Measurements from ENCODE around the gene TAF11L8.

- TF ChIP-seq, protein P1, sequence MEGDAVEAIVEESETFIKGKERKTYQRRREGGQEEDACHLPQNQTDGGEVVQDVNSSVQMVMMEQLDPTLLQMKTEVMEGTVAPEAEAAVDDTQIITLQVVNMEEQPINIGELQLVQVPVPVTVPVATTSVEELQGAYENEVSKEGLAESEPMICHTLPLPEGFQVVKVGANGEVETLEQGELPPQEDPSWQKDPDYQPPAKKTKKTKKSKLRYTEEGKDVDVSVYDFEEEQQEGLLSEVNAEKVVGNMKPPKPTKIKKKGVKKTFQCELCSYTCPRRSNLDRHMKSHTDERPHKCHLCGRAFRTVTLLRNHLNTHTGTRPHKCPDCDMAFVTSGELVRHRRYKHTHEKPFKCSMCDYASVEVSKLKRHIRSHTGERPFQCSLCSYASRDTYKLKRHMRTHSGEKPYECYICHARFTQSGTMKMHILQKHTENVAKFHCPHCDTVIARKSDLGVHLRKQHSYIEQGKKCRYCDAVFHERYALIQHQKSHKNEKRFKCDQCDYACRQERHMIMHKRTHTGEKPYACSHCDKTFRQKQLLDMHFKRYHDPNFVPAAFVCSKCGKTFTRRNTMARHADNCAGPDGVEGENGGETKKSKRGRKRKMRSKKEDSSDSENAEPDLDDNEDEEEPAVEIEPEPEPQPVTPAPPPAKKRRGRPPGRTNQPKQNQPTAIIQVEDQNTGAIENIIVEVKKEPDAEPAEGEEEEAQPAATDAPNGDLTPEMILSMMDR (IDR thresholded peaks at IDR 0.05; ENCODE audit: insufficient read depth, low read length) = no peak
- no peak for TF ChIP-seq SPI1 (IDR thresholded peaks at IDR 0.05; ENCODE audit: borderline replicate concordance, low read depth)
Observed at GRCh38 chr5:17614872-17615605, 24.3 kb upstream of the TAF11L8 start.

Measured in HL-60 (cell line).